GM18870 (cell line): ENCODE results near the gene ARHGEF3.
"Not testable (repeated sequence)": the region's sequence is repeated elsewhere in the genome, so short reads cannot be mapped to it uniquely, and the experiment has no call there.

Experiments used
- ATAC-seq: cut with Tn5 transposase; IDR thresholded peaks from one replicate; pipeline ENCODE4 v1.9.1; 2021; ENCODE audit warnings: moderate library complexity; ENCODE audit not compliant: unreplicated experiment

ARHGEF3 gene

GRCh38 chr3:56748663-56749231, 53.0 kb downstream of the ARHGEF3 start:
- ATAC-seq = no peak

DNA sequence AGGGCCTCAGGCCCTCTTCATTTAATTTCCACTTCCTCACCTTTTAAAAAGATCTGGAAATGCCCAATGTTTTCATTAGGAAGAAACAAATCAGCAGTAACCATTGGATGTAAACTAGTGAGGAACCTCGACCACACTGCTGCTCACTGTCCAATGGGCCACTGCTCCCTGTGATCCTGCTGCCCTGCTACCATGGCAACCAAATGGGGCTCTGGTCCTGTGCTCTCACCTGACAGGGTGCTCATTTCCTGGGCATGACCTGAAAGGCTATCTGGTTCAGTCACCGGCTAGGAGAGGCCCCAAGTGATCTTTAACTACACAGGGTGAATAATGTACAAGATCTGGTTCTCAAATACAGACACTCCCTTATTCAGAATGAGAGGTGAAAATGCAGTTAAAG, 54.6 kb downstream of the ARHGEF3 start:
- ATAC-seq = no peak

DNA sequence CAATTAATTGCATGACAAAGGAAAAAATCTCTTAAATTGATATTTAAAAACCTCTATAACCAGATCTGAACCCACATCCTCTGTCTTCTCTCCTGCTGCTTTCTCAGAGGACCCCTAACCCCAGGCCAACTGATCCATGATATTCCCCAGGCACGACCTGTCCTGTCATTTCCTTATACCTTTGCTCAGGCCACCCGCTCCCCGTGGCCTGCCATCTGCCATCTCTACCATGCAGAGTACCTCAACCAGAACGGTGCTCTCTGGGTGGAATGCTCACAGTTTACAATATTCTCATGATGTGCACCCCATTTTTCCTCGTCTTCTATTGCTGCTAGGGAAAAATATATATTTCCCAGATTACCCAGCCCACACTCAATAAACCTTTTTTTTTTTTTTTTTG, 57.7 kb downstream of the ARHGEF3 start:
- ATAC-seq = no peak

- ATAC-seq = no peak
These were observed 58.9 kb downstream of the ARHGEF3 start for GRCh38 chr3:56742887-56743286.

DNA sequence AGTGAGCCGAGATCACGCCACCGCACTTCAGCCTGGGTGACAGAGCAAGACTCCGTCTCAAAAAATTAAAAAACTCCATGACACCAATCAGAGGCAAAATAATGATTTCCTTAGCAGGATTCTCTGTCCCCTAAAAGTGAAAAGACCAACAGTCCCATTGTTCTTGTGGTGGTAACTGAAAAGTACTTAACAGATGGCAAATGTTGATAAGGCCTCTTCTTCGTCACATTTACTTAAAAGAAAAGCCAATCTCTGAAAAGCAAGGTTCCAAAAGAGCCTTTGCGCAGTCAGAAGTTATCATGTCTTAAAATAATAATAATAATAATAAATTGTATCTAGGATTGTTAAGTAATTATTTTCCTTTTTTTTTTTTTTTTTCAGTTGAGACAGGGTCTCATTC, 62.7 kb downstream of the ARHGEF3 start:
- no peak for ATAC-seq

GRCh38 chr3:56737006-56737405, 64.7 kb downstream of the ARHGEF3 start:
- ATAC-seq = no peak

DNA sequence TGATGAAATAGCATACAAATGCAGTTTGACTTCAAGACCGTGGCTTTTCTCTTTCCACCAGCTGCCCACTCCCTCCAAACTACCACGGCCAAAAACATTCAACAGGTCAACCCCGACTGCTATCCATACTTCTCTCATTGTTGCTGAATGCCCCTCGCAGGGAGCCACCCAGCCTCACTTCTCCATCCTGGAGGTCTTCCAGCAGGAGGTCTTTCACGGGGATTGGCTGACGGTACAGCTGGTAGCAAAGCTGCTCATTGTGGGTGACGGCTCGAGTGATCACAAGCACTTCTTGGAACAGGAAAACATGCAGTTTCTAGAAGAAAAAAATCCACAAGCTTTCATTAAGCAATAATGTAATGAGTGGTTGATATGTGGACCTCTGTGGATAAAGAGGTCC, 69.6 kb downstream of the ARHGEF3 start:
- no peak for ATAC-seq

GRCh38 chr3:56725175-56725574, 76.6 kb downstream of the ARHGEF3 start:
- ATAC-seq = peak; percentile 95

DNA sequence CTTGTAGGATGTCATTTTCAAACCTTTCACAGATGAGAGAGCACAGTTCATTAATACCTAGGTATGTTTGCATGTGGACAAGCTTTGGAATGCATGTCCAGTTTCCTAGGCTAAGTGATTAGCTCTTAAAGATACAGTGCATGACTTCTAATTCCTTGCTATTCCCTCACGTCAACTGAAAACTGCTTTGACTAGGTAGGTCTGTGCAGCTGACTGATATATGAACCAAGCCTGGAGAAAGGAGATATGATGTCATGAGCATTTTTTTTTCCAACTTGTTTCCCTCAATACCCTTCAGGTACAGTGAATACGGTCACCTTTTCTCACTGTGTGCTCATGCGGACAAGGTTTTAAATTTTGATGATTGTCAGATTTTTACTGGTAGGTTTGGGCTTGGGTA, 77.1 kb downstream of the ARHGEF3 start:
- no peak for ATAC-seq

DNA sequence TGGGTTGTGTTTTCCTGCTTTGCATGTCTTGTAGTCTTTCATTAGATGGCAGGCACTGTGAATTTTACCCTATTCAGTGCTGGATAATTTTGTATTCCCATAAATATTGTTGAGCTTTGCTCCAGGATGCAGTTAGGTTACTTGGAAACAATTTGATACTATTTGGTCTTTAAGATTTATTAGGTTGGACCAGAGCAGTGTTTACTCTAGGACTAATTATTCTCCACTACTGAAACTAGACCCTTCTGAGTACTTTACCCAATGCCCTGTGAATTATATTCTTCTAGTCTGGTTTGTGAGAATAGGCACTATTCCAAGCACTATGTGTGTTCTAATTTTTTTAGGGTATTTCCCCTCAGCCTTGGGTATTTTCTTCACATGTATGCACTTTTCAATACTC, 80.9 kb downstream of the ARHGEF3 start:
- no peak for ATAC-seq

- ATAC-seq = not testable (repeated sequence)
These were observed 82.9 kb downstream of the ARHGEF3 start for GRCh38 chr3:56718809-56719208.

DNA sequence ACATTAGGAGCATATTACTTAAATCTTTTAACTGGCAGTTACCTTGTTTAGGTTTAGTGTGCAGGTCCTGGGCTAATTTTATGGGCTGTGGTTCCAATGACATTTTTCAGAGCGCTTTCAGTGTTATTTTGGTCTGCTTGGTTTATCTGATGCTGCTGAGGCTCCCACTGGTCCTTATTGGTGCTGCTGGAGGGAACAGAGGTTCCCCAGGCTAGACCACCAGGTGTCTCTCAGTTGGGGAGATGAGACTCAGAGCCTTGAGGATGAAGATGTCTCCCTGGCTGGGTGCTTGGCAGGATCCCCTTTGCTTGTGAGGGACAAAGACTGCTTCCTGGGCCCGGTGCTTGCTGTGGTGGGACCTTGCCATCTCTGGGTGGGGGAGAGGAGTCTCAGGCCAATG, 90.4 kb downstream of the ARHGEF3 start:
- ATAC-seq = no peak

GRCh38 chr3:56707412-56707811, 94.3 kb downstream of the ARHGEF3 start:
- ATAC-seq = not testable (repeated sequence)

GRCh38 chr3:56706629-56707028, 95.1 kb downstream of the ARHGEF3 start:
- ATAC-seq = no peak

- no peak for ATAC-seq
These were observed 97.0 kb downstream of the ARHGEF3 start for GRCh38 chr3:56704706-56705105.

GRCh38 chr3:56702490-56703315, 99.0 kb downstream of the ARHGEF3 start:
- ATAC-seq = no peak

GRCh38 chr3:56700151-56700550, 101.6 kb downstream of the ARHGEF3 start:
- ATAC-seq = no peak

- no peak for ATAC-seq
These were observed 106.7 kb downstream of the ARHGEF3 start for GRCh38 chr3:56694867-56695683.

- no peak for ATAC-seq
These were observed 108.0 kb downstream of the ARHGEF3 start for GRCh38 chr3:56693750-56694149.

- ATAC-seq = not testable (repeated sequence)
These were observed 109.0 kb downstream of the ARHGEF3 start for GRCh38 chr3:56692520-56693433.

- not testable (repeated sequence) for ATAC-seq
These were observed 109.8 kb downstream of the ARHGEF3 start for GRCh38 chr3:56692001-56692365.
